ENCODE measurements around the gene ZCCHC24.

ZCCHC24 gene

DNA sequence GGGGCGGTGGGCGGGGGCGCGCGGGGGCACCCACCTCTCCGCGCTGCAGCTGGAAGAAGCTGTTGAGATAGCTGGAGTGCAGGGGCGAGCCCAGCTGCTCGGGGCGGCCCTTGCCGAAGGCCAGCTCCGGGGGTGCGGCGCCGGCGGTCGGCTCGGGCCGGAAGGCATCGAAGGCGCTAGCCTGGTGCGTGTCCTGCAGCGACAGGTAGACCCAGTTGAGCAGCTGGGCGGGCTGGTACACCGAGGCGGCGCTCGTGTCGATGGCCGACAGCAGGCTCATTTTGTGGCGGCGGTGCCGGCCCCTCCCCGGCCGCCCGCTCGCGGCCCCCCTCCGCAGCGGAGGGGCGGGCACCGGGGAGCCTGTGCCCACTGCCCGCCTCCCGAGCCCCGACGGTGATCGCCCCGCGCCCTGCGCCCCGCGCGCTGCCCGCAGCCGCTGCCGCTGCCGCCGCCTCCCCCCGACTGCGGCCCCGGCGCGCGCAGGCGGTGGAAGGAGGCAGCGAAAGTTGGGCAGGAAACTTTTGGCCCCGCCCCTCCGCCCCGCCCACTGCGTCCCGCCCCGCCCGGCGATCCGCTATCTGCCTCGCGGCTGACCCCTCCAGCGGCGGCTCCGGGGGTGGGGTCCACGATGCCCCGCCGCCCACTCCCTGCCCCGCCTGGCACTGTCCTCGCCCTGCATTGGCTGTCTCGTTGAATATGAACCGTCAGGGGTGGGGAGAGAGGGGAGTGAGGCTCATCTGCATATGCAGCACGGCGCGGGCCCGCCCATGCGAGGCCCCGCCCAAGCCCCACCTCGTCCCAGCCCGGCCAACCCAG is at the start of gene ZCCHC24:
TSS of gene ZCCHC24 (minus strand) at position 464 of the 816 bp plus-strand sequence. CDS start at position 280, 184 bp downstream.
- peak; percentile 86 to 95 for DNase-seq

DNA sequence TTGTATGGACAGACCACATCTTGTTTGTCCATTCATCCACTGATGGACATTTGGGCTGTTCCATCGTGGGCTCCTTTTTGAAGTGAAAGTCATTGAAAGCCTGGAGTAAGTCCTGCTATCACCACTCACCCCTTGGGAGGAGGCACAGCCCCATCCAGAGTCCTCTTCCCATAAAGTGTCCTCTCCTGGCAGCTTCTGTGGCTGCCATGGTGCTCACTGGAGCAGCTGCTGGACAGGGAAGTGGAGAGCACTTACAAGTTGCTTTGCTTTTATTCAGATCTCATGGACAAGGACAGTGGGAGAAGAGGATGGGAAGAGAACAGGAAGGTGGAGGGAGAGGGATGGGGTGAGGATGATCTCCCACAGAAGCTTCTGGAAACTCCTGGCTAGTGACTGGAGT is 48.4 kb upstream of the ZCCHC24 start:
- DNase-seq = no peak

DNA sequence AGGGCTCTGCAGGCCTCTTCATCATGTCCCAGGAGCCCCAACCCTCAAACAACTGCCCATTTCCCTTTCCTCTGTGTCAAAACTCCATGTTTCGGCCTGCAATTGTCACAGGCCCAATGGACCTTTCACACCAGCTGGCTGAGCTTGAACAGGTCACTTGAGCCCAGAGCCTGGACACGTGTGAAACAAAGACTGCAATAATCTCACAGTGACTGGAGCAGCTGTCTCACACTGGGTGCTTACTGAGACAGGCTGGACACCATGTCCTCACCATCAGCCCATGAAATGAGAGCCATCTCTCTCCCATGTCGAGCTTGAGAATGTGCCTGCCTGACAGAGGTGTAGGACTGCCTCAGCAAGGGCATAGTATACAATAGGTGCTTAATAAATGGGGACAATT is 47.4 kb upstream of the ZCCHC24 start:
- no peak for DNase-seq

DNA sequence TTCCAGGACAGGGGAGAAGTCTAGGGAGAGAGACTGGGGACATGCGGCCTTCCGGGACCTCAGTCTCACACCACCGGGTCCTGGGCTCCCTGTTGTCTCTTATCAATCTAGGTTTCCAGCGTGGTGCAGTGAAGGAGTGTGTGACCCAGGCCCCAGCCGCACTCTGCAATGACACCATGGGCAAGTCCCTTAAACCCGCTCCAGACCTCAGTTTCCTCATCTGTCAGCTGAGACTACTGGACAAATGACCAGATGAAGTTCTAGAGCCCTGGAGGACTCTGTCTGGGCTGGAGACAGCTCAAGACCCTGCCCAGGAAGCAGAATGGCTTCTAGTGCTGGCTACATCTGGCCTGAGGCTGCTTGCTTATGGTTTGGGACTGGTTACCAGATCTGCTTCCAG is 46.8 kb upstream of the ZCCHC24 start:
- DNase-seq = no peak

DNA sequence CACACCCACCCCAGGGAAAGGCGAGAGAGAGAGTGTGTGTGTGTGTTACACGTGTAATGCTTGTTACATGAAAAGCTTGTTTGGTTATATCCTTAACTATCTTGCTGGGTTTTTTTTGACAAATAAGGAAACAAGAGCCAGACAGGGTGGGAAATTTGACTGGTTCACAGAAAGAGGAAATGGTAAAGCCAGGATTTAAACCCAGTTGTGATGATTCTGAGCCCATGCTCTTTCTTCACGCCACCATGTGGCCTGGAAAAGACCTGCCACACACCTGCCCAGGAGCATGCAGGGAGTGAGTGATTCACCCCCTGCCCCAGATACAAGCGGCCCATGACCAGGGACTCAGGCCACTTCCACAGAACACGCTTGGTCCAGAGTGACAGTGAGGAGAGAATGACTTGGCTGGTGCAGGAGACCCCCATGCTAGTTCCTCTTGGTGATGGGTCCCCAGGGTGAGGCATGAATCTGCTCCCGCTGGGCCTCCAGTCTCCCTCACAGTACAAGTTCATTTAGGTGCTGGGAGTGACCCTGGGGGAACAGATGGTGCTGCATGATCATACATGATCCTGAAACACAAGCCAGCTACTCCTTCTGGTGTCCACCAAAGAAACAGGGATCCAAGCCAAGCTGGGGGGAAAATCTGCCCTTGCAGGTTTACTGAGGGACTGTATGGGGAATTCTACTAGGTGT is 45.9 kb upstream of the ZCCHC24 start:
- DNase-seq = peak in 1 of 2 experiments; percentile 11

DNA sequence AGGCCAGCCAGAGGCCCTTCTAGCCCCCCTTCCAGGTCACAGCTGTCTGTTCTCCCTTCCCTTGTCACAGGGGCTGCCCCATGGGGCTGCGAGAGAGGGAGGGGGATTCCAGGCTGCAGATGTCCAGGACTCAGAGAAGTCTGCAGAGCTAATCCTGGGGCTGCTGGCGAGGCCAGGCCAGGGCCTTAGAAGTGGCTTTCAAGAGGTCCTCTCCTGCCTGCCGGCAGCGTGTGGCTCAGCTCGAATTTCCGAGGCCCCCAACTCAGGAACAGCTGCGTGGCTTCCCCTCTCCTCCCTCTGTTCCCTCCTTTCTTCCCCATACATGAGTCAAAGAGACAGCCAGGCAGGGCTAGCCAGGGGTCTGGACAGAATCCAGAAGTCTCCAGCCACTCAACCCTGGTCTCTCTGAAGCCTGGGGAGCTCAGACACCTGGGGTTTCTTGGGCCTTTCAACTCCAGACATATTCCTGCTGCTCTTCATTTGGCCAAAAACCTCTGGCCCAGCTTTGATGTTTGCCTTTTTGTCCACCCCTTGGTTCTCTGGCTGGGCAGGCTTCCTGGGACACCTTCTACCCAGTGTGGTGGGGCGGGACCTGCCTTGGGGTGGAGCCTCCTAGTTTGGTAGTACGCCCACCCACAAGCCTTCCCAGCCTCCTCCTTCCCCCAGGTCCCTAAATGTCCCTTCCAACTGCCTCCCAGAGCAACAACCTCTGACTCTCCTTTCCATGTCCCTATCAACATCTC is 45.1 kb upstream of the ZCCHC24 start:
- DNase-seq = peak in 1 of 2 experiments; percentile 13

DNA sequence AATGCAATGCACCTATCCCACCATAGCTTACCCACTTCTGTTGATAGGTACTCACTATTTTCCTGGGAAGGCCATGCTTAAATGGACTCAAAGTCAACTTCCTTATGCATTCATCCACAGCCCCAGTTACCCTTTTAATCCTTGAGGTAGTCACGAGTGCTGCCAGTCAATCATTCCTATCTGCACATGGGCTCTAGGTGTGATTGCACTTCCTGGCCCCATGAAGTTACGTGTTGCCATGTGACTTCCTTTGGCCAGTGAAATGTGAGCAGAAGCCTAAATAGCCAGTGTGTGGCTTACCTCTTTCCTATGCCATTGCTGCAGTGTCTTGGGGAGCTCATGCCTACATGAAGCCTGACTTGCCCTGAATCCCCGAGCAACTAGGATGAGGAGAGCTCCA is 43.4 kb upstream of the ZCCHC24 start:
- DNase-seq = no peak

DNA sequence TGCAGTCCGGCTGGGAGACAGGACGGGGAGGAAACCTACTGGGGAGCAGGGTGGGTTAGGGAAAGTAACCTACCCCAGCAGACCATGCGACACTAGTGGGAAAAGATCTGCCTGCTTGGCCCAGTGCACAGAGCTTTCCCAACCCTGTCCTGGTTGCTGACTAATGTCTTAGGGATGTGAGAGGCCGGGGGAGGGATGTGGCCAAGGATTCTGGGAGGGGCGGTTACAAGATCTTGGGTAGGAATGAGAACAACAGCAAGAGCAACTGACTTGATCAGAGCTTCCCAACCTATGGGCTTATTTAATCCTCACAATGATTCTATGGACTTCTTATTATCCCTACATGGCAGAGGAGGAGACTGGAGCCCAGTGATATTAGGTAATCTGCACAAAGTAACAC is 42.9 kb upstream of the ZCCHC24 start:
- DNase-seq = no peak

DNA sequence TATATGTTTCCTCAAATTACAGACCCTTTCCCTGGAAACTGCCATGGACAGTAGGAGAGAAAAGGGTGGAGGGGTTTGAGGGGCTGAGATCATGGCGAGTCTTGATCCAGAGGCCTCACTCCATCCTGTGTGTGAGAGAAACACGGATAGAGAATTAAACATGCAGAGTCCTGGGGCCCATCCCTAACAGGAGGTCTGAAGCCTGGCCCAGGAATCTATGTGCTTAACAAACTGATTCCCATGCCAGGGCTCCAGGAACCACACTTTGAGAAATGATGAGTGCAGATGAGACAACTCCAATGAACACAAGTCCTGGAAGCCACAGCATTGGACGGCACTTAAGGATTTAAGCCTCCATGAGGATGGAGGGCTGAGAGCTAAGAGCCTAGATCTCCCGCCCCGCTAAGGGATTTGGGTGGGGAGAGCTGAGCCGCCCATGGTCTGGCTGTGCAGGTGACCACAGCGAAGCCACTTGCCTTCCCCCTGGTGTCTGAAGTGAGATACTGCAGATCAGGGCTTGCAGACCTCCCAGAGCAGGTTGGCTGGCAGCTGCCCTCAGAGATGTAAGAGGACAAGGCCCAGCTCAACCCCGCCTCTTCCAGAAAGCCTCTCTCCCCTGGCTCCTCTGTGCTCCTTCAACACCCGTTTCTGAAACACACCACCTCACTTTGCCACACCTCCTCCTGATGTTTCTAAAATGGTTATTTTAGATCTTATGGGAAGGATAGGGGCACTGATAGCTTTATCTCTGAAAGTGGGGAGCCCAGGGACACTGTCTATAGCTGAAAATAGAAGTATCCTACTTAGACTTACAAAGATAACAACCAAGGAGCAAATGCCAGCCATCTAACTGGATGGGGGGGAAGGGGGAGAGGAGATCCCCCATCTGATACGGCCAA is 42.1 kb upstream of the ZCCHC24 start:
- DNase-seq = peak in 1 of 2 experiments; percentile 42

DNA sequence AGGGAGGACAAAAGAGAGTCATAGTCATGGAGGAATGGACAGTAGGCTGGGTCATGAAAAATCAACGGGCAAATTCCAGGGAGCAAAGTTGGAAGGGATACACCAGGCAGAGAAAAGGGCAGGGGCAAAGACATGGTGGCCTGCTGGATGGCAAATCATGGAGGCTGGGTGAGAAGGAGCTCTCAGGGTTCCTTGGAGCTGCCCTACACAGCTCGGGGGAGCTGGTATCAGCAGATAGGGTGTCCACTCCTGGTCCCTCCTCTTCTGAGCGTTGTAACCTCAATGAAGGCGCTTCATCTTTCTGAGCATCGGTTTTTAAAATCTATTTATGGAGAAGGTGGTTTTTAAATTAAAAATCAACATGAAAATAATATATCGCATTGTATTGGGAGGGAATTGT is 39.1 kb upstream of the ZCCHC24 start:
- DNase-seq = no peak

DNA sequence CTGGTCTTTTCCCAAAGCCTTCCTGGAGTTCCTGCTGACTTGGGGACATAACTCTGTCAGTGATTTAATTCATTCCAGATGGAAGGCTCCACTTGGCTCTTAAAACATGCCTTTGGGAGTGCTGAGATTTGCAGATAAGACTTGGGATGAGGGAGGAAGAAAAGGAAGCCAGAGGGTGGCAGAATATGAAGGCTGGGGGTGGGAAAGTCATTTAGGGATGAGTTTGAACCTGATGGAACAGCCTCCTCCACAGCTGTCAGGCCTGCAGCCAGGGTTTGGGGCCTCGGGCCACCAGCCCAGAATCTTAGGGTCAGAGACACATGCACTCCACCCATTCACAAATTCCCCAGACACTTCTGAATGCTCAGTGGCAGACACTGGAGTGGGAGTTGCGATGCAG is 38.5 kb upstream of the ZCCHC24 start:
- no peak for DNase-seq

DNA sequence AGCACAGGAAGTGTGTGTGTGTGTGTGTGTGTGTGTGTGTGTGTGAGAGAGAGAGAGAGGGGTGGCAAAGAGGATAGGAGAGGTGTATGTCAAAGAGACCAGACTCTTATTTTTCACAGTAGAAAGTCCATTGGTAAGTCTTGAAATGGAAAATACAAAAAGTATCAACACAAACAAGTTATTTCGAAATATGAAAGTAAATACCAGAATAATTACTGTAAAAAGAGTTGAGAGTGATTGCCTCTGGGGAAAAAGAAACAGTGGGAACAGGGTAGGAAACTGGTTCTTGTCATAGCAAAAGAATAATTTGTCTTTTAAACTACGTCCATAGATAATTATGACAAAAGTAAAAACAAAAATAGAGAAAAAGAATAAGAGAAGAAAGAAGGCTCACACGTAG is 37.9 kb upstream of the ZCCHC24 start:
- DNase-seq = no peak

DNA sequence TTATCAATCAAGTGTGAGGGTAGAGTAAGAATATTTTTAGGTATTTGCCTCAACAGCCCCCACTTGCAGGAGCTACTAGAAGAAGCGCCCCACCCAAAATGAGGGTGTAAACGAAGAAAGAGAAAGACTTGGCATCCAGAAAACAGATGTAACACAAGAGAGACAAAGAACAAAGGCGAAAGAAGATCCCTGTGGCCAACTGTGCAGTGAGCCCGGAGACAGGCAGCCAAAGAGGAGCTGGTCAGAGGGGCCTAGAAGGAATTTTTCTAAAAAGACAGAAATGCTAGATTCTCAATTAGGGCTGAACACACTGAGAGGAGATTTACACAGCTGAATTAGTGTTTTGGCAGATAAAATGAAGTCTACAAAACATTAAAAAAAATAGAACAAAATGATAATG is 37.3 kb upstream of the ZCCHC24 start:
- DNase-seq = no peak

DNA sequence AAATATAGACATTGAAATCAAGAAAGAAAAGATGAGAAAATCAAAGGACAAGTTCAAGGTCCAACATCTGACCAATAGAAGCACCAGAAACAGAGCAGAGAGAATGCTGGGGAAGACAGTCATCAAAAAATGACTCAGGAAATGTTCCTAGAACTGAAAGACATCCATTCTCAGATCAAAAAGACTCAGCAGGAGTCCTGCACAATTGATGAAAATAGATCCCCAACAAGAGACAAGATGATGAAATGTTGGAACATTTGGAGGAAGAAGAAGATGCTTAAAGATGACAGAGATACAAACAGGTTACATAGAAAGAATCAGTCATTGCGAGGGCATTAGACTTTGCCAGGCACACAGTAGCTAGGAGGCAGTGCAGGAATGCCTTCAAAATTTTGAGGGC is 36.9 kb upstream of the ZCCHC24 start:
- no peak for DNase-seq

DNA sequence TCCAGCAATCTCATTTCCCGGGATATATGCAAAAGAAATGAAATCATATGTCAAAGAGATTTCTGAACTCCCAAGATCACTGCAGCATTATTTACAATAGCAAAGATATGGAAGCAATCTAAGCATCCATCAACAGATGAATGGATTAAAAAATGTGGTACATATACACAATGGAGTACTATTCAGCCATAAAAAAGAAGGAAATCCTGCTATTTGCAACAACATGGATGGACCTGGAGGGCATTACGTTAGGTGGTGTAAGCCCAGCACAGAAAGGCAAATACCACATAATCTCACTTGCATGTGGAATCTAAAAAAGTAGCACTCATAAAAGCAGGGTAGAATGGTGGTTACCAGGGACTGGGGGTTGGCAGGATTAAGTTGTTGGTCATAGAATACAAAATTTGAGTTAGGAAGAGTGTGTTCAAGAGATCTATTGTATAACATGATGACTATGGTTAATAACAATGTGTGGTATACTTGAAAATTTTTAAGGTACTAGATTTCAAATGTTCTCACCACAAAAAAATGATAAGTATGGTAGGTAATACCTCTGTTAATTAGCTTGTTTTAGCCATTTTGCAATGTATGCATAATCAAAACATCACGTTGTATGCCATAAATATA is 34.0 kb upstream of the ZCCHC24 start:
- no peak for DNase-seq

DNA sequence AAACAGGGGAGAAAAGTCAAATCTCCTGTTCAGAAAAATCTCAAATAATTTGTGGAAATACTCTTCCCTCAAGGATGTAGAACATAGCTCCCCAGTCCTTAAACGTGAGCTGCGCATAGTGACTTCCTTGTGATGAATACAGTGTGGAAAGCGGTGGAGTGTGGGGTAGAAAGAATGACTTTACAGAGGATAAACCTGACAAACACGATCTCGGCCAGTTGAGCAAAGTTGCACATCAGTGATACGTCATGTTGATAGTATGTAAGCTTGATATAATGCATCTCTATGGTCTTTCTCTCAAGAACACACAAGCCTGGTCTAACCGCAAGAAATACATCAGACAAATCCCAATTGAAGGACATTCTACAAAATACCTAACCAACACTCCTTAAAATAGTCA is 32.0 kb upstream of the ZCCHC24 start:
- no peak for DNase-seq

DNA sequence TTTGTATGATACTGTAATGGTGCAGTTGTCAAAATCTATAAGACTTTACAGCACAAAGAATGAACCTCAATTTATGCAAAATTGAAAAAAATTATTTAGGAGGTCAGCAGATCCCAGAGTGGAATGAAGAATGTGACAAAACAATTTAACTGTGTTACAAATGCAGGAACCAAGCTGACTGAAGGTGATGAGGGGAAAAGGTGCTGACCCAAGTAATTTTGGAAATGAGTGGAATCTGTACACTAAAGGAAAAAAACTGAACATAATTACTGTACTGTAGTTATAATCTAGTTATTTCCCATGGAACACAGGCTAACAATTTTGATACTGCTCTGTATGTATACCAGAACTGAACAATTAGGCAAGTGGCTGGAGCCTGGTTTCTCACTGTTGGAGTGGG is 31.2 kb upstream of the ZCCHC24 start:
- DNase-seq = no peak

DNA sequence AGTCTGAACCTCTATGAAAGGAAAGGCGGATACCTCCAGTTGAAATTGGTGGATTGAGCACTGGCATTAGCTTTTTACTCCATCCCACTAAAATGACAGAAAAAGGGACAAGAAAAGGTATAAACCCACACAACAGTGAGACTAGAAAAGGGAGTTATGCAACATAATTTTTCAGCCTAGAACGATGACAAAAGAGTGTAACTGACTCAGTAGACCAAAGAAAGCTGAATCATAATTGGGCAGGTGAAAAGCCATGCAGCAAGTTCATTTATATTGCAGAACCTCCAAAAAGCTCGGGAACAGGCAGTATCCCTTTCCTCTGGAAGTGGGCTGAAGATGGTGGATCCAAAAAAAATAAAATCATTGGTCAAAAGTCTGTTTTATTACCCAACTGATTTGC is 30.5 kb upstream of the ZCCHC24 start:
- no peak for DNase-seq

DNA sequence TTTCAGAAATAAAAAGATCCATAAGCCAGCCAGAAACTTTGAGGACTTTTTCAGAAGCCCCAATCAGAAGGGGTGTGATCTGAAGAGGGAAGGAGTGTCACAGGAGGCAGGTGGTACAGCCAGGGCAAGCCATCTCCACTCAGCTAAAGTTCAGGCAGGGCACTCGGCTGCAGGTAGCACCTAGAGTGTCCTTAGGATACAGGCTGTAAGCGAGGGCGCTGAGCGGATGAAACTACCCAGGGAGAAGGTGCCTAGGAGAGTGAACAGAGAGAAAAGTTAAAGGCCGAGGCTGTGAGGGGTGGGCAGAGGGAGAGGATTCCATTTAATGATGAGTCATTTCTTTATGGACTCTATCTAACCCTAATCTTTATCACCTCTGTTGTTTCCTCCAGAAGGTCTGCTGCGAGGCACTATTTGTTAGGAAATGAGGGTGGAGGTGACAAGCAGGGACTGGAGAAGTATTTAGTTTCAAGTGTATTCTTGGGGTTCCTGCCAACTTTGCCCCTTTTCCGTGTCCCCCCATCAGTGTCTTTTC is 29.8 kb upstream of the ZCCHC24 start:
- DNase-seq = no peak

DNA sequence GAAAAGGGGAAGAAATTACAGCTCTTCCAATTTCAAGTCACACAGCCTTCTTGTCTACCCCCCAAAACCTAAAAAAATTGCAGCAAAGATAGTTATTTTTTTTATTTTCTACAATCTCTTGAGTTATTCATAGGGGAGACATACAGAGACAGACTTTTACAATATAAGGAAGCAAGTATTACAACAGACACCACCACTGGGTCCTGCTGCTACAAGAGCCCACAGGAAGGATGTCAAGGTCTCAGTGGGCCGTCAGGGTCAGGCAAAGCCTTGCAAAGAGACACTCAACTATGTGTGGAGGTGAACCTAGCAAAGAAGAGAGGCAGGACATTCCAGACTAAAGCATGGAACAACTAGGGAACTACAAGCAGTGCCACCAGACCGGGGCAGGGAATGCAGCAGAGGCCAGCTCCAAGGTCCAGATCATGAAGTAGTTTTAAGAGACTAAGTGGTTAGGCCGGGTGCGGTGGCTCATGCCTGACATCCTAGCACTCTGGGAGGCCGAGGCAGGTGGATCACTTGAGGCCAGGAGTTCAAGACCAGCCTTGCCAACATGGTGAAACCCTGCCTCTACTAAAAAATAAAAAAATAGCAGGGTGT is 28.2 kb upstream of the ZCCHC24 start:
- no peak for DNase-seq

DNA sequence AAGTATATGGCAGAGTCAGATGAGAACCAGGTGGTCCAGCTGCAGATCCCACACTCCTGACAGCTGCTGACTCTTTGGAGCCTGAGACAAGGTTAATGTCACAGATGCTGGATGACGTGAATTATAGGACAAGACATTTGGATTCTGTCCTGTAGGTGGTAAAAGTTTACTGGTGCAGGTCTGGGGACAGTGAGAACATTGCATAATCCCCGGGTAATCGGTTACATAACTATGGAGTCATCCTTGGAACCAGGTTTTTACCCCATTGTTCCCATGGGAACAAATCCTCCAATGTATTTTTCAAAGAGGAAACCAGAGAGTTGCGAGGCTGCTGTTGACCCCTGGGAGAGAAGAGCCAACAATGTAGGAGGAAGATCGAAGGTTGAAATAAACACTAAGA is 27.5 kb upstream of the ZCCHC24 start:
- DNase-seq = no peak

DNA sequence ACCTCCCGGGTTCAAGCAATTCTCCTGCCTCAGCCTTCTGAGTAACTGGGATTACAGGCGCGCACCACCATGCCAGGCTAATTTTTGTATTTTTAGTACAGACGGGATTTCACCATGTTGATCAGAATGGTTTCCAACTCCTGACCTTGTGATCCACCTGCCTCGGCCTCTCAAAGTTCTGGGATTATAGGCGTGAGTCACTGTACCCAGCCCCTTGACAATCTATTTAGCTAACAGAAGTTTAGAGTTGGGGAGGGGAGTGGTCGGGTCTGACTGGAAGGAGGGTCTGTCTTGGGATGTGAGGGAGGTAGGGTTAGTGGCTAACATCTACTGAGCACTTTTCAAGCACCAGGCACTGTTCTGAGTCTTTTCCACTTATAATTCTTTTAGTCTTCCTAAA is 27.0 kb upstream of the ZCCHC24 start:
- no peak for DNase-seq
